ENCODE results near the gene UBE2G1. TPM values are rescaled to one million over a fixed set of nuclear protein-coding genes. Genes with fewer than 3 reads are reported as not detected.

The UBE2G1 gene
- polyA plus RNA-seq, 1 donor from 2014 or later = 65.8 TPM

GRCh38 chr17:4407851-4408250 is 41.4 kb upstream of the UBE2G1 start:
- Histone ChIP-seq H3K4me3 (ENCODE audit: low read length) (no peak overlapping the region), H3K9ac (ENCODE audit: low read length) (no peak overlapping the region), H3K9me3 (ENCODE audit: low read length) (no peaks in the 10 kb centered on the region), H3K4me2 (ENCODE audit: low read length) (no peak overlapping the region), H4K20me1 (ENCODE audit: insufficient read depth) (no peaks in the 10 kb centered on the region), H3K9me2 (ENCODE audit: insufficient read depth, low read length) (no peaks in the 10 kb centered on the region), H2AFZ (ENCODE audit: low read depth, low read length) (no peak overlapping the region), H3K36me3 (ENCODE audit: insufficient read depth, low read length) (no peaks in the 10 kb centered on the region), H3F3A (ENCODE audit: insufficient read depth, low read length, poor library complexity, severe bottlenecking) (no peaks in the 10 kb centered on the region), H3K27me3 (ENCODE audit: insufficient read depth, low read depth, low read length) (no peaks in the 10 kb centered on the region), H3K79me2 (replicated peaks; ENCODE audit: insufficient read depth, low read length) (no peaks in the 10 kb centered on the region), H3K27ac (ENCODE audit: low read length) (no peak overlapping the region)
- TF ChIP-seq REST (IDR thresholded peaks at IDR 0.05; ENCODE audit: borderline replicate concordance) = no peak
- TF ChIP-seq CTCF (IDR thresholded peaks at IDR 0.05; ENCODE audit: poor library complexity, severe bottlenecking) = no peak
- no peak for TF ChIP-seq POLR2AphosphoS5 (IDR thresholded peaks at IDR 0.05)
- TF ChIP-seq SMC3 (conservative IDR thresholded peaks at IDR 0.05; ENCODE audit: poor library complexity) = no peak
- no peak for TF ChIP-seq RAD21 (conservative IDR thresholded peaks at IDR 0.05)
- no peak for TF ChIP-seq TAF1 (IDR thresholded peaks at IDR 0.05; ENCODE audit: low read depth)
- TF ChIP-seq EZH2 (IDR thresholded peaks at IDR 0.05; ENCODE audit: borderline replicate concordance, insufficient read depth, low read length, poor library complexity, severe bottlenecking) = no peak
- no peak for TF ChIP-seq EP300 (conservative IDR thresholded peaks at IDR 0.05; ENCODE audit: poor library complexity, severe bottlenecking)
- TF ChIP-seq MXI1 (conservative IDR thresholded peaks at IDR 0.05; ENCODE audit: poor library complexity, severe bottlenecking) = no peak

GRCh38 chr17:4407216-4407615 is 40.7 kb upstream of the UBE2G1 start:
- Histone ChIP-seq H3K27me3 (ENCODE audit: insufficient read depth, low read depth, low read length) (no peaks in the 10 kb centered on the region), H2AFZ (ENCODE audit: low read depth, low read length) (no peak overlapping the region), H3K9me3 (ENCODE audit: low read length) (no peaks in the 10 kb centered on the region), H3K4me3 (ENCODE audit: low read length) (no peak overlapping the region), H3K79me2 (replicated peaks; ENCODE audit: insufficient read depth, low read length) (no peaks in the 10 kb centered on the region), H3K27ac (ENCODE audit: low read length) (no peak overlapping the region), H3K9ac (ENCODE audit: low read length) (no peak overlapping the region), H3F3A (ENCODE audit: insufficient read depth, low read length, poor library complexity, severe bottlenecking) (no peaks in the 10 kb centered on the region), H3K9me2 (ENCODE audit: insufficient read depth, low read length) (no peaks in the 10 kb centered on the region), H3K4me2 (ENCODE audit: low read length) (no peak overlapping the region), H4K20me1 (ENCODE audit: insufficient read depth) (no peaks in the 10 kb centered on the region), H3K36me3 (ENCODE audit: insufficient read depth, low read length) (no peaks in the 10 kb centered on the region)
- TF ChIP-seq RAD21 (conservative IDR thresholded peaks at IDR 0.05) (no peak), SMC3 (conservative IDR thresholded peaks at IDR 0.05; ENCODE audit: poor library complexity) (no peak), CTCF (IDR thresholded peaks at IDR 0.05; ENCODE audit: poor library complexity, severe bottlenecking) (no peak), TAF1 (IDR thresholded peaks at IDR 0.05; ENCODE audit: low read depth) (no peak), POLR2AphosphoS5 (IDR thresholded peaks at IDR 0.05) (no peak), EP300 (conservative IDR thresholded peaks at IDR 0.05; ENCODE audit: poor library complexity, severe bottlenecking) (no peak), EZH2 (IDR thresholded peaks at IDR 0.05; ENCODE audit: borderline replicate concordance, insufficient read depth, low read length, poor library complexity, severe bottlenecking) (no peak), MXI1 (conservative IDR thresholded peaks at IDR 0.05; ENCODE audit: poor library complexity, severe bottlenecking) (no peak), REST (IDR thresholded peaks at IDR 0.05; ENCODE audit: borderline replicate concordance) (no peak)

All from neural cell (in vitro differentiated cells).